GM10266 (cell line): ENCODE results near the gene MCEMP1.

Experiments
- DNase-seq: peaks from one replicate; pipeline ENCODE4 v3.0.0; 2012; ENCODE audit errors: extremely low spot score
- TF ChIP-seq, protein P1 (sequence below): IDR thresholded peaks from 2 replicates; pipeline ENCODE4 v1.5.1; 2012; ENCODE audit warnings: mild to moderate bottlenecking, low read depth; ENCODE audit not compliant: control insufficient read depth, insufficient read depth; ENCODE audit errors: missing control alignments

The MCEMP1 gene

DNA sequence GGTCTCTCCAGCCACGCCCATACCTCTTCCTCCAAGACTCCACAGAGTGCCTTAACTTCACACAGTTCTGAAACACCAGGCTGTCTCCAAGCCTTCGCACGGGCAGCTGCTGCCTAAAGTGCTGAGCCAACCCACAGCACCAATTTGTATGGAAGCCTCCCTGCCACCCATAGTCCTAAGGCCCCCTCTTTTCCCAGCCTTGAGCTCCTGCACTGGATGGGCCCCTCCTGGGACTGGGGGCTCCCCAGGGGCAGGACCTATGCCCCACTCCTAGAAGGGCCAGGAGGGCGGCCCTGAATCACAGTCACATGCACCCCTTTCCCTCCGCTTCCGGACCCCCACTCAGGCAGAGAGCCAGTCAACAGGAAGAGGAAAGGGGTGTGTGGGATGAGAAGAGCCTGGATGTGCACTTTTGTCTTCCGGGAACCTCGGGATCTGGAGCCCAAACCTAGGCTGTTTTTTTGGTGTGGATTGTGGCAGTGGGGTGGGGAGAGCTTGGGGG lies 30.1 kb downstream of the MCEMP1 start:
- DNase-seq, result no peak
- TF ChIP-seq, protein P1, sequence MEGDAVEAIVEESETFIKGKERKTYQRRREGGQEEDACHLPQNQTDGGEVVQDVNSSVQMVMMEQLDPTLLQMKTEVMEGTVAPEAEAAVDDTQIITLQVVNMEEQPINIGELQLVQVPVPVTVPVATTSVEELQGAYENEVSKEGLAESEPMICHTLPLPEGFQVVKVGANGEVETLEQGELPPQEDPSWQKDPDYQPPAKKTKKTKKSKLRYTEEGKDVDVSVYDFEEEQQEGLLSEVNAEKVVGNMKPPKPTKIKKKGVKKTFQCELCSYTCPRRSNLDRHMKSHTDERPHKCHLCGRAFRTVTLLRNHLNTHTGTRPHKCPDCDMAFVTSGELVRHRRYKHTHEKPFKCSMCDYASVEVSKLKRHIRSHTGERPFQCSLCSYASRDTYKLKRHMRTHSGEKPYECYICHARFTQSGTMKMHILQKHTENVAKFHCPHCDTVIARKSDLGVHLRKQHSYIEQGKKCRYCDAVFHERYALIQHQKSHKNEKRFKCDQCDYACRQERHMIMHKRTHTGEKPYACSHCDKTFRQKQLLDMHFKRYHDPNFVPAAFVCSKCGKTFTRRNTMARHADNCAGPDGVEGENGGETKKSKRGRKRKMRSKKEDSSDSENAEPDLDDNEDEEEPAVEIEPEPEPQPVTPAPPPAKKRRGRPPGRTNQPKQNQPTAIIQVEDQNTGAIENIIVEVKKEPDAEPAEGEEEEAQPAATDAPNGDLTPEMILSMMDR, result no peak

DNA sequence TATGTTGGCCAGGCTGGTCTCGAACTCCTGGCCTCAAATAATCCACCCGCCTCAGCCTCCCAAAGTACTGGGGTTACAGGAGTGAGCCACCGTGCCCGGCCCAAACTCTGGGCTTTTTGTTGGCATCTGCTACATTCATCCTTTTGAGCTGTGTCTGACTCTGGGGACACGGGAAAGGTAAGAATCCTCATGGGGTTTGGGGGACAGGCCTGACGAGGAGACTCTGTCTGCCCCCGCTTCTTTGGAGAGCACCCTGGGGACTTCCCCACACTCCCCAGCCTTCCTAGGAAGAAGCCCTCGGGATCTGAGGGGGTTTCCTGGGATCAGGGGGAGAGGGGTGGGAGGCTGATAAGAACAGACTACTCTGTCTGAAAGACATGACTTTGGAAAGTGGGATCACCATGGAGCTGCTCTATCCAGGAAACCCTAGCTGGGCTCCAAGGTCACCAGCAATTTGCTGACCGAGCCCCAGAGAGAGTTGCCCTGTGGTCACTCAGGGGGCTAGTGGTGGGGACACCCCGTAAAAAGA lies 33.1 kb downstream of the MCEMP1 start:
- no peak for DNase-seq
- TF ChIP-seq, protein P1, result no peak

DNA sequence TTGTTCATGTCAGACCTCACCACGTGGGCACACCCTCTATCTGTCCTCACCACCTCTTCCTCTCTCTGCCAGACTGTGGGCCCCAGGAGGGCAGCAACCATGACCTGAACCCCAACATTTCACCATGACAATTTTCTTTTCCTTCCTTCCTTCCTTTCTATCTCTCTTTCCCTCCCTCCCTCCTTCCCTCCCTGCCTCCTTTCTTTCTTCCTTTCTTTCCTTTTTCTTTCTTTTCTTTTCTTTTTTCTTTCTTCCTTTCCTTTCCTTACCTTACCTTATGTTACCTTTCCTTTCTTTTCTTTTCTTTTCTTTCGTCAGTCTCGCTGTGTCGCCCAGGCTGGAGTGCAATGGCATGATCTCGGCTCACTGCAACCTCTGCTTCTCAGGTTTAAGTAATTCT lies 33.7 kb downstream of the MCEMP1 start:
- TF ChIP-seq, protein P1, result no peak
- no peak for DNase-seq

DNA sequence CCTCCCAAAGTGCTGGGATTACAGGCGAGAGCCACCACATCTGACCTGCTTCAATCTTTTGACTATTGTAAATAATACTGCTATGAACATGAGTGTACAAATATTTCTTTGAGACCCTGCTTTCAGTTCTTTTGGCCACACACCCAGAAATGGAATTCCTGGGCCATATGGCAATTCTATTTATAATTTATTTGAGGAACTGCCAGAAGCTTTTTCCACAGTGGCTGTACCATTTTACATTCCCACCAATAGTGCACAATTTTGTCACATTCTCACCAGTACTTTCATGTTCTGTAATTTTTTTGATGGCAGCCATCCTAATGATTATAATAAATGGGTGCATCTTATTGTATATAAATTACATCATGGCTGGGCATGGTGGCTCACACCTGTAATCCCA lies 38.8 kb downstream of the MCEMP1 start:
- TF ChIP-seq, protein P1, result no peak
- no peak for DNase-seq

DNA sequence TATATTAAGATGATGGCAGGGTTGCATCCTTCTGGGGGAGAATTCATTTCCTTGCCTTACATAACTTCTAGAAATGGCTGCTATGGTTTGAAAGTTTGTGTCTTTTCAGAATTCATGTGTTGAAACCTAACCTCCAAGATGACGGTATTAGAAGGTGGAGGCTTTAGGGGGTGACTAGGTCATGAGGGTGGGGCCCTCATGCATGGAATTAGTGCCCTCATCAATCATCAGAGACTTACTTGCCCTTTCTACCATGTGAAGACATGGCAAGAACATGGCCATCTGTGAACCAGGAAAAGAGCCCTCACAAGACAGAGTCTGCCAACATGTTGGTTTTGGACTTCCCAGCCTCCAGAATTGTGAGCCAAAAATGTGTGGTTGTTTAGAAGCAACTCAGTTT lies 39.9 kb downstream of the MCEMP1 start:
- TF ChIP-seq, protein P1, result no peak
- no peak for DNase-seq

DNA sequence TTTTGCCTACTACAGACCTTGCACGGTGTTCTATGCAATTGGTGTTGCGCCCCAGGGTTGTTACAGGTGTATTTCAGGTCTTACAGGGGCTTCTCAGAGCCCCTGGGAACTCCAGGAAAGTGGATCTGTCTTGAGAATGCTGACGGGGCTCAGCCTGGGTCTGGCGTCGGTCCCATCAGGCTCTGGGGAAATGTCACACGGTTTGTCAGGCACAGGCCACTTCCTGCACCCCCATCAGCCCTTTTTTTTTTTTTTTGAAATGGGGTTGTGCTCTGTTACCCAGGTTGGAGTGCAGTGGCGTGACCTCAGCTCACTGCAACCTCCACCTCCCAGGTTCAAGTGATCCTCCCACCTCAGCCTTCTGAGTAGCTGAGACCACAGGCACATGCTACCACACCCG lies 41.8 kb downstream of the MCEMP1 start:
- TF ChIP-seq, protein P1, result no peak
- no peak for DNase-seq

DNA sequence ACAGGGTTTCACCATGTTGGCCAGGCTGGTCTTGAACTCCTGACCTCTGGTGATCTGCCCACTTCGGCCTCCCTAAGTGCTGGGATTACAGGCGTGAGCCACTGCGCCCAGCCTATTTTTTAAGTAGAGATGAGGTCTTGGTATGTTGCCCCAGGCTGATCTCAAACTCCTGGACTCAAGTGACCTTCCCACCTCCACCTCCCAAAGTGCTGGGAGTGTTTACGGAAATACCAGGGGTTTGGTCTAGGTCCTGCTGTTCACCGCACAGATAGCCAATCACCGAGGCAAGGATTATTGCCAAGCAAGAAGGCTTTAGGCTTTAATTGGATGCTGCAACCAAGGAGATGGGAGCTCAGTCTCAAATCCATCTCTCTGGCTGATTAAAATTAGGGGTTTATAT lies 43.5 kb downstream of the MCEMP1 start:
- no peak for DNase-seq

More for the DNA sequence above, 43.5 kb downstream of the MCEMP1 start:
- TF ChIP-seq, protein P1, result no peak
